BLaER1 treated with 17β-estradiol and CSF1 and Interleukin-3, amounts not matched to agents 10 nM and 100 nM (cell line): ENCODE data around the gene DMD.

ENCODE experiments used
- H3K27ac ChIP-seq, 11 experiments: shearing (Covaris generic); formaldehyde crosslinking; 2 replicates each; pipeline ENCODE4 v1.8.1; 2022
- H3K27me3 ChIP-seq, 11 experiments: shearing (Covaris generic); formaldehyde crosslinking; 2 replicates each; pipeline ENCODE4 v1.8.1; 2022
- H3K36me3 ChIP-seq, 11 experiments: shearing (Covaris generic); formaldehyde crosslinking; 2 replicates each; pipeline ENCODE4 v1.8.1; 2022
- H3K4me1 ChIP-seq, 10 experiments: shearing (Covaris generic); formaldehyde crosslinking; 2 replicates each; pipeline ENCODE4 v1.8.1; 2022
- H3K4me2 ChIP-seq, 11 experiments: shearing (Covaris generic); formaldehyde crosslinking; 2 replicates each; pipeline ENCODE4 v1.8.1; 2022
- H3K4me3 ChIP-seq, 10 experiments: shearing (Covaris generic); formaldehyde crosslinking; 2 replicates each; pipeline ENCODE4 v1.8.1; 2022
- H3K9ac ChIP-seq, 11 experiments: shearing (Covaris generic); formaldehyde crosslinking; 2 replicates each; pipeline ENCODE4 v1.8.1; 2022
- H3K9me3 ChIP-seq, 11 experiments: shearing (Covaris generic); formaldehyde crosslinking; replicated peaks in 1 of 11; 2 replicates each; pipeline ENCODE4 v1.8.1; 2022
- H4K20me1 ChIP-seq, 11 experiments: shearing (Covaris generic); formaldehyde crosslinking; 2 replicates each; pipeline ENCODE4 v1.8.1; 2022
- Cebpa-rat ChIP-seq, 11 experiments: shearing (Covaris generic); IDR thresholded peaks; 2 replicates each; pipeline ENCODE4 v1.8.1; 2022

DMD gene

GRCh38 chrX:31092970-31093638 lies 2118.2 kb downstream of the DMD start:
- no peak overlapping the region for H3K4me2 ChIP-seq
- H3K4me3 ChIP-seq = no peak overlapping the region

GRCh38 chrX:31092476-31092875 lies 2118.9 kb downstream of the DMD start:
- Histone ChIP-seq H3K9ac (no peak overlapping the region), H3K36me3 (no peaks in the 10 kb centered on the region), H3K27ac (no peak overlapping the region), H3K4me3 (no peak overlapping the region), H3K27me3 (peaks cover 0 to 24% (median 9%) of the 10 kb centered on the region in 11 experiments; a peak in 12 of 22 replicates), H3K4me2 (no peak overlapping the region), H3K9me3 (peaks cover 0 to 20% (median 5%) of the 10 kb centered on the region in 11 experiments; a peak in 6 of 22 replicates), H4K20me1 (no peaks in the 10 kb centered on the region), H3K4me1 (no peaks in the 10 kb centered on the region)
- TF ChIP-seq Cebpa-rat (IDR thresholded peaks at IDR 0.05) = no peak

More at GRCh38 chrX:31092970-31093638, 2118.2 kb downstream of the DMD start:
- TF ChIP-seq Cebpa-rat (IDR thresholded peaks at IDR 0.05) = no peak
- Histone ChIP-seq H3K9ac (no peak overlapping the region), H3K4me1 (no peaks in the 10 kb centered on the region), H3K27me3 (peaks cover 0 to 29% (median 9%) of the 10 kb centered on the region in 11 experiments; a peak in 12 of 22 replicates), H3K36me3 (no peaks in the 10 kb centered on the region), H3K27ac (no peak overlapping the region), H4K20me1 (no peaks in the 10 kb centered on the region), H3K9me3 (peaks cover 0 to 20% (median 5%) of the 10 kb centered on the region in 11 experiments; a peak in 6 of 22 replicates)

DNA sequence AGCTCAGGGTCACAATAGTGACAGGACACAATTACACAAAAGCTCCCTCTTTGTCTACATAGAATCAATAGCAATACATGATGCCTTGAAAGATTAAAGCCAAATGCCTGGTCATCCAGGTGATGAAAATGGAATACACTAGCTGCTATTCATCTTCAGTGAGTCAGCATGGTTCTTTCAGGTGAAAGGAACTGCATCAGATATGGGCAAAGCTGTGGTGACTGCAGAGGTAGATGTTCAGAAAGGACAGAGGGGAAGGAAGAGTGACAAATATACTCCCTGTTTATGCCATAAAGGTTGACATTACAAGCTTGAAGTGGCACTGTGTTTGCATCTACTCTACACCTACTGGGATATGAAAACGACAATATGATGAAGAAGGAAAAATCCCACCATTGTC lies 2119.5 kb downstream of the DMD start:
- no peaks in the 10 kb centered on the region for H3K36me3 ChIP-seq
- H3K4me1 ChIP-seq = no peaks in the 10 kb centered on the region
- no peaks in the 10 kb centered on the region for H4K20me1 ChIP-seq
- H3K4me3 ChIP-seq = no peak overlapping the region
- peaks cover 0 to 20% (median 3%) of the 10 kb centered on the region in 11 experiments; a peak in 6 of 22 replicates for H3K9me3 ChIP-seq
- no peak overlapping the region for H3K27ac ChIP-seq
- H3K4me2 ChIP-seq = no peak overlapping the region
- no peak for TF ChIP-seq Cebpa-rat (IDR thresholded peaks at IDR 0.05)
- peaks cover 0 to 21% (median 9%) of the 10 kb centered on the region in 11 experiments; a peak in 11 of 22 replicates for H3K27me3 ChIP-seq
- no peak overlapping the region for H3K9ac ChIP-seq

- TF ChIP-seq Cebpa-rat (IDR thresholded peaks at IDR 0.05) = no peak
- Histone ChIP-seq H3K36me3 (no peaks in the 10 kb centered on the region), H3K4me1 (no peaks in the 10 kb centered on the region), H3K9ac (no peak overlapping the region), H3K27me3 (no peaks in the 10 kb centered on the region; a peak in 1 of 22 replicates), H3K4me2 (no peak overlapping the region), H3K9me3 (peaks cover 23 to 53% (median 38%) of the 10 kb centered on the region in 11 experiments; a peak in 21 of 22 replicates), H3K4me3 (no peak overlapping the region), H3K27ac (no peak overlapping the region), H4K20me1 (no peaks in the 10 kb centered on the region)
Measured at GRCh38 chrX:31074522-31074921, 2136.8 kb downstream of the DMD start.

DNA sequence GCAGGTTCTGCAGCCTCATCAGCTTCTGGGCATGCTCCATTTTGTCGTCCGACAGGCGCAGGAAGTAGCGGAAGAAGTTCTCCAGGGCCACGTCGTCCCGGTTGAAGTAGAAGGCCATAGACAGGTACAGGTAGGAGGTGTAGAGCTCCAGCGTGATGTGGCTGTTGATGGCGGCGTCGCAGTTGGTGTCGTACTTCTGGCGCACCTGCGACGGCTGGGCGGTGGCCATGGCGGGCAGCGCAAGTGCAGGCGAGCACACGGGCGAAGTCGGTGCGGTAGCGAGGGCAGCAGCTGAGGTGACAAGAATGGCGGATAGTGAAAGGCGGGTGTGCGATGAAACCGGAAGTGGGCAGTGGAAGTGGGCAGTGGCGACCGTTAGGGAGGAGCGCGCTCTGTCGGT lies 2139.6 kb downstream of the DMD start, which contains the start of gene FTHL17:
Gene FTHL17, minus strand, starts transcription at position 317 of the 400 bp plus-strand sequence. Its CDS starts 88 bp downstream, at position 229.
- no peak for TF ChIP-seq Cebpa-rat (IDR thresholded peaks at IDR 0.05)
- Histone ChIP-seq H3K36me3 (no peaks in the 10 kb centered on the region), H3K4me3 (no peak within 1 kb of the TSS), H3K9me3 (peaks cover 21 to 50% (median 36%) of the 10 kb centered on the region in 11 experiments; a peak in 21 of 22 replicates), H3K27ac (no peak within 1 kb of the TSS), H3K4me2 (no peak within 1 kb of the TSS), H3K4me1 (no peaks in the 10 kb centered on the region), H4K20me1 (no peaks in the 10 kb centered on the region), H3K27me3 (peaks cover 0 to 7% (median 0%) of the 10 kb centered on the region in 11 experiments; a peak in 3 of 22 replicates), H3K9ac (no peak within 1 kb of the TSS)

GRCh38 chrX:31071262-31071661 lies 2140.1 kb downstream of the DMD start:
- no peak for TF ChIP-seq Cebpa-rat (IDR thresholded peaks at IDR 0.05)
- Histone ChIP-seq H3K4me1 (no peaks in the 10 kb centered on the region), H3K4me2 (no peak overlapping the region), H3K9ac (no peak overlapping the region), H3K27ac (no peak overlapping the region), H4K20me1 (no peaks in the 10 kb centered on the region), H3K27me3 (peaks cover 0 to 7% (median 0%) of the 10 kb centered on the region in 11 experiments; a peak in 3 of 22 replicates), H3K36me3 (no peaks in the 10 kb centered on the region), H3K4me3 (no peak overlapping the region), H3K9me3 (peaks cover 17 to 45% (median 31%) of the 10 kb centered on the region in 11 experiments; a peak in 21 of 22 replicates)

- Histone ChIP-seq H3K9me3 (peaks cover 12 to 33% (median 22%) of the 10 kb centered on the region in 11 experiments; a peak in 21 of 22 replicates), H3K27me3 (peaks cover 0 to 7% (median 0%) of the 10 kb centered on the region in 11 experiments; a peak in 2 of 22 replicates), H3K36me3 (no peaks in the 10 kb centered on the region), H3K9ac (no peak overlapping the region), H3K4me2 (no peak overlapping the region), H4K20me1 (no peaks in the 10 kb centered on the region), H3K4me3 (no peak overlapping the region), H3K4me1 (no peaks in the 10 kb centered on the region), H3K27ac (no peak overlapping the region)
- no peak for TF ChIP-seq Cebpa-rat (IDR thresholded peaks at IDR 0.05)
Measured at GRCh38 chrX:31070057-31070468, 2141.3 kb downstream of the DMD start.
